CD14-positive monocyte (primary cell): Measurements from ENCODE around the gene MIEF1. TPM values are rescaled to one million over a fixed set of nuclear protein-coding genes. Genes with fewer than 3 reads are reported as not detected.
A peak's percentile ranks its signal among the peaks of the same experiment; 100 is the strongest.

Experiments
- DNase-seq, 3 donors: peaks; one replicate each; pipeline ENCODE4 v3.0.0-alpha.2; 2011 to 2022
- H2AFZ ChIP-seq: 2 replicates; pipeline ENCODE4 v1.6.0; 2012; ENCODE audit warnings: mild to moderate bottlenecking, low read depth, low read length, inconsistent platforms; ENCODE audit not compliant: insufficient read depth, poor library complexity, severe bottlenecking
- H3K27ac ChIP-seq, 2 donors: 1 replicate in 1 of 2; 2 replicates in 1 of 2; pipeline ENCODE4 v1.5.1; 2012 to 2013; ENCODE audit warnings: low read length in 2 of 2, control low read depth in 1 of 2, inconsistent platforms in 1 of 2, low read depth in 1 of 2, mild to moderate bottlenecking in 1 of 2
- H3K27me3 ChIP-seq, 2 donors: one replicate each; pipeline versions ENCODE4 v1.6.0 to v1.6.1; 2011 to 2013; ENCODE audit warnings: low read length in 2 of 2; ENCODE audit not compliant: control insufficient read depth in 2 of 2, insufficient read depth in 2 of 2
- H3K36me3 ChIP-seq, 2 donors: replicated peaks in 1 of 2; 1 replicate in 1 of 2; 2 replicates in 1 of 2; pipeline versions ENCODE4 v1.5.1 to v1.6.1; 2012 to 2013; ENCODE audit warnings: low read length in 2 of 2, control low read depth in 1 of 2, inconsistent platforms in 1 of 2, mild to moderate bottlenecking in 1 of 2; ENCODE audit not compliant: insufficient read depth in 2 of 2, control insufficient read depth in 1 of 2
- H3K4me1 ChIP-seq, 2 donors: 1 replicate in 1 of 2; 2 replicates in 1 of 2; pipeline versions ENCODE4 v1.5.1 to v1.6.1; 2012 to 2013; ENCODE audit warnings: low read length in 2 of 2, control low read depth in 1 of 2, inconsistent platforms in 1 of 2, mild to moderate bottlenecking in 1 of 2, moderate library complexity in 1 of 2; ENCODE audit not compliant: insufficient read depth in 2 of 2, control insufficient read depth in 1 of 2
- H3K4me2 ChIP-seq: replicated peaks from 2 replicates; pipeline ENCODE3; 2012; ENCODE audit warnings: low read length, moderate library complexity, mild to moderate bottlenecking; ENCODE audit not compliant: poor library complexity, severe bottlenecking; ENCODE audit errors: extremely low read depth
- H3K4me3 ChIP-seq, 3 experiments: fragments of 200-600 bp in 1 of 3; sonication (generic) in 1 of 3; replicated peaks in 1 of 3; 1 replicate in 2 of 3; 2 replicates in 1 of 3; pipeline ENCODE4 v1.5.1; 2011 to 2013; ENCODE audit warnings: low read length in 3 of 3, mild to moderate bottlenecking in 3 of 3, control low read depth in 2 of 3, low read depth in 2 of 3, inconsistent platforms in 1 of 3, moderate library complexity in 1 of 3
- H3K79me2 ChIP-seq: 2 replicates; pipeline ENCODE4 v1.6.0; 2012; ENCODE audit warnings: mild to moderate bottlenecking, control low read depth, inconsistent platforms, low read length, moderate library complexity; ENCODE audit not compliant: insufficient read depth
- H3K9ac ChIP-seq: 2 replicates; pipeline ENCODE4 v1.6.0; 2017; ENCODE audit warnings: low read length, mild to moderate bottlenecking; ENCODE audit not compliant: insufficient read depth, poor library complexity, severe bottlenecking
- H3K9me3 ChIP-seq, 2 donors: replicated peaks in 1 of 2; 1 replicate in 1 of 2; 2 replicates in 1 of 2; pipeline versions ENCODE4 v1.5.1 to v1.6.1; 2012 to 2013; ENCODE audit warnings: low read length in 2 of 2, control low read depth in 1 of 2; ENCODE audit not compliant: control insufficient read depth in 1 of 2, insufficient read depth in 1 of 2
- H4K20me1 ChIP-seq: 2 replicates; pipeline ENCODE4 v1.6.0; 2012; ENCODE audit warnings: mild to moderate bottlenecking, low read length, control low read depth, moderate library complexity; ENCODE audit not compliant: insufficient read depth
- H3K27ac Mint-ChIP-seq, 7 donors: one replicate each; pipeline ENCODE4 v1.8.0; 2020; ENCODE audit warnings: mild to moderate bottlenecking in 7 of 7, mixed read lengths in 7 of 7, moderate library complexity in 6 of 7, inconsistent platforms in 2 of 7
- H3K27me3 Mint-ChIP-seq, 3 donors: one replicate each; pipeline ENCODE4 v1.8.0; 2021 to 2022; ENCODE audit warnings: low read depth in 3 of 3, mild to moderate bottlenecking in 3 of 3, mixed read lengths in 3 of 3, moderate library complexity in 3 of 3, inconsistent platforms in 1 of 3
- H3K36me3 Mint-ChIP-seq, 2 donors: one replicate each; pipeline ENCODE4 v1.8.0; 2020; ENCODE audit warnings: mixed read lengths in 2 of 2, inconsistent platforms in 1 of 2, mild to moderate bottlenecking in 1 of 2
- H3K4me1 Mint-ChIP-seq: one replicate; pipeline ENCODE4 v1.8.0; 2020; ENCODE audit warnings: mild to moderate bottlenecking, mixed read lengths
- H3K4me3 Mint-ChIP-seq, 2 donors: one replicate each; pipeline ENCODE4 v1.8.0; 2020; ENCODE audit warnings: mild to moderate bottlenecking in 2 of 2, mixed read lengths in 2 of 2, moderate library complexity in 1 of 2
- H3K9me3 Mint-ChIP-seq, 7 donors: one replicate each; pipeline ENCODE4 v1.8.0; 2020 to 2022; ENCODE audit warnings: mixed read lengths in 7 of 7, mild to moderate bottlenecking in 6 of 7, moderate library complexity in 6 of 7, inconsistent platforms in 2 of 7
- WGBS: methylation state at CpG from one replicate; pipeline ENCODE4 v1.1.5; 2013; ENCODE audit warnings: missing lambda C conversion rate; ENCODE audit not compliant: insufficient coverage; 5-methylcytosine and 5-hydroxymethylcytosine counted together
- intact Hi-C, 2 donors: fragments of 100-400 bp; cut with micrococcal nuclease; formaldehyde crosslinking; loops; one replicate each; pipeline versions ENCODE4 v1.15.0 to v1.15.1; 2023
- polyA plus RNA-seq, 3 donors: library from polyadenylated mRNA; depleted of rRNA in 1 of 3; unstranded in 2 of 3; stranded (reverse) in 1 of 3; fragments of 300-500 nt in 2 of 3; fragments of >200 nt in 1 of 3; fragmentation: Illumina TruSeq in 2 of 3; gene quantifications; 1 replicate in 2 of 3; 2 replicates in 1 of 3; pipeline ENCODE4 v1.2.3, GENCODE V29; 2012 to 2021
- TF ChIP-seq, protein P1 (sequence below): fragments of 200-600 bp; IDR thresholded peaks from one replicate; pipeline ENCODE4 v1.8.0; 2022; ENCODE audit warnings: antibody characterized with exemption, mild to moderate bottlenecking

MIEF1 gene
- polyA plus RNA-seq, 3 donors: 9.4 to 14.0 (median 13.3) TPM

DNA sequence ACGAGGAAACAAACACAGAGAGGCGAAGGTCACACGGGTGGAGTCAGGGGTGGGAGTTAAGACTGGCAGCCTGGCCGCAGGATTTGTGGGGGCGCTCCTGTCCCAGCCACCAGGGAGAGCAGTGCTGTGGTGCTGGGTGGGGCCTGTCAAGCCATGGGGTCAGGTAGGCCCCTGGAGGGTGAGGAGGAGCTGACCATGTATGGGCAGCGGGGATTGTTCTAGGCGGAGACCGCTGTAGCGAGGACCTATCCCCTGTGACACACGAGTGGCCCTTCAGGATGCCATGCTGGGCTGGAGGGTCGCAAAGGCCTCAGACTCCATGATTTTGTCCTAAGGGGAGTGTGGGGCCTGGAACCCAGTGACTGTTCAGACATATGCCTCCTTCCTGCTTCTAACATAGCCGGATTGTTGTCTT, 32.0 kb downstream of the MIEF1 start:
- Histone ChIP-seq H3K4me1 (peaks cover 36 to 45% of the 10 kb centered on the region in 2 donors), H3K27me3 (no peaks in the 10 kb centered on the region), H3K4me2 (no peak overlapping the region), H3K9ac (no peak overlapping the region), H4K20me1 (peaks cover 25% of the 10 kb centered on the region), H2AFZ (peak overlapping the region; percentile 75), H3K36me3 (peaks cover 6 to 13% of the 10 kb centered on the region in 2 donors), H3K79me2 (peaks cover 34% of the 10 kb centered on the region), H3K27ac (no peak overlapping the region), H3K4me3 (no peak overlapping the region), H3K9me3 (no peaks in the 10 kb centered on the region)
- Mint-ChIP-seq H3K27me3 (peaks cover 0 to 5% (median 2%) of the 10 kb centered on the region in 3 donors), H3K4me3 (peak overlapping the region in 1 of 2 donors; percentile 4), H3K9me3 (no peaks in the 10 kb centered on the region), H3K36me3 (peaks cover 13 to 22% of the 10 kb centered on the region in 2 donors), H3K27ac (peak overlapping the region in 1 of 7 donors; percentile 62), H3K4me1 (peaks cover 38% of the 10 kb centered on the region)
- WGBS: 87% methylated on average over 10 of the region's 12 CpGs
- intact Hi-C loops: loop anchor here (2.0 to 10.0 kb wide), 6 partner anchors 42 to 1101 kb away; partner anchors contain the start of genes ADSL (in 1 of the 2), MRTFA (in 1 of the 2) and RPL3 (in 1 of the 2)
- TF ChIP-seq, protein P1, sequence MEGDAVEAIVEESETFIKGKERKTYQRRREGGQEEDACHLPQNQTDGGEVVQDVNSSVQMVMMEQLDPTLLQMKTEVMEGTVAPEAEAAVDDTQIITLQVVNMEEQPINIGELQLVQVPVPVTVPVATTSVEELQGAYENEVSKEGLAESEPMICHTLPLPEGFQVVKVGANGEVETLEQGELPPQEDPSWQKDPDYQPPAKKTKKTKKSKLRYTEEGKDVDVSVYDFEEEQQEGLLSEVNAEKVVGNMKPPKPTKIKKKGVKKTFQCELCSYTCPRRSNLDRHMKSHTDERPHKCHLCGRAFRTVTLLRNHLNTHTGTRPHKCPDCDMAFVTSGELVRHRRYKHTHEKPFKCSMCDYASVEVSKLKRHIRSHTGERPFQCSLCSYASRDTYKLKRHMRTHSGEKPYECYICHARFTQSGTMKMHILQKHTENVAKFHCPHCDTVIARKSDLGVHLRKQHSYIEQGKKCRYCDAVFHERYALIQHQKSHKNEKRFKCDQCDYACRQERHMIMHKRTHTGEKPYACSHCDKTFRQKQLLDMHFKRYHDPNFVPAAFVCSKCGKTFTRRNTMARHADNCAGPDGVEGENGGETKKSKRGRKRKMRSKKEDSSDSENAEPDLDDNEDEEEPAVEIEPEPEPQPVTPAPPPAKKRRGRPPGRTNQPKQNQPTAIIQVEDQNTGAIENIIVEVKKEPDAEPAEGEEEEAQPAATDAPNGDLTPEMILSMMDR: no peak
- no peak for DNase-seq

DNA sequence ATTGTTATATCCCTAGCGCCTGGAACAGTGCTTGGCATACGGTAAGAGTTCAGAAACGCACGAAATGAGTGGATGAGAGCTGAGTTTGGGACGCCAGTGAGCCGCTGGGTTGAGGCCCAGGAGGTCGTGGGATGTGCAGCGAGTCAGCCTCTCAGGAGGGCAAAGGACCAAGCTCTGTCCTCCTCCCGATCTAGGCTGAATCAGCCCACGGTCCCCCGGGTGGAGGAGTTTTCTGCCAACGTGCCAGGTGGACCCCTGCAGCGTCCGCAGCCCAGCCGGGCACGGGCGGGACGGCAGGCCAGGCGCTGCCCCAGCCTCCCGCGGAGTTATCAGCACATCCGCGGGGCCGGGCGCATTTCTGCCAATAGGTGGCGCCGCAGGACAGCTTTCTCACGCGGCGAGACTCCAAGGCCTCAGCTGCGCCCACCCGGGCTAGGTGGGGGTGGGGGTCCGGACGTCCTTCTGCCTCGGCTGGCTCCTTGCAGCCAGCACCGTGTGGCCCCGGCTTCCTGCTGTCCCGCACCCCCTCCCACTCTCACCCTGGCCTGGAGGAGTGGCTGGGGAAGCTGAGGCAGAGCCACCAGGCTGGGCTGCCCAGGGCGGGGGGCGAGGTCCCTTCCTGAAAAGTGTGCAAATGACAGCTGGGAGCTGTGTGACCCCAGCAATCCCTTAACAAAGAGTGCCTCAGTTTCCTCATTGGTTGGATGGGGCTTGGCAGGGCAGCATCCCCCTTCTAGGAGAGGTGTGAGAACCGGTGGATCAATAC, 32.7 kb downstream of the MIEF1 start:
- H3K36me3 Mint-ChIP-seq: peaks cover 7 to 16% of the 10 kb centered on the region in 2 donors
- Histone ChIP-seq H2AFZ (peak overlapping the region; percentile 75), H3K4me2 (no peak overlapping the region), H3K27me3 (no peaks in the 10 kb centered on the region), H3K27ac (no peak overlapping the region), H3K79me2 (peaks cover 28% of the 10 kb centered on the region), H3K9me3 (no peaks in the 10 kb centered on the region), H3K36me3 (peaks cover 2 to 7% of the 10 kb centered on the region in 2 donors), H4K20me1 (peaks cover 19% of the 10 kb centered on the region), H3K4me1 (peaks cover 30 to 38% of the 10 kb centered on the region in 2 donors), H3K4me3 (no peak overlapping the region), H3K9ac (no peak overlapping the region)
- intact Hi-C loops: loop anchor here (2.0 to 10.0 kb wide), 7 partner anchors 42 to 1100 kb away; partner anchors contain the start of genes ADSL (in 1 of the 2), MRTFA (in 1 of the 2) and RPL3 (in 1 of the 2)
- H3K4me3 Mint-ChIP-seq: peak overlapping the region in 1 of 2 donors; percentile 11
- H3K27ac Mint-ChIP-seq: no peak overlapping the region
- H3K9me3 Mint-ChIP-seq: no peaks in the 10 kb centered on the region
- peaks cover 2 to 5% (median 3%) of the 10 kb centered on the region in 3 donors for H3K27me3 Mint-ChIP-seq
- DNase-seq: peak; percentile 45 to 66 (median 58)
- WGBS: 17% methylated on average over 37 of the region's 41 CpGs
- TF ChIP-seq, protein P1: peak; percentile 97
- peaks cover 31% of the 10 kb centered on the region for H3K4me1 Mint-ChIP-seq
